Sigmoid colon (tissue), 7 donors: ENCODE measurements around the gene AMDHD1. TPM values are rescaled to one million over a fixed set of nuclear protein-coding genes. Genes with fewer than 3 reads are reported as not detected.

Experiments
- DNase-seq: peaks from one replicate; pipeline ENCODE4 v3.0.0-alpha.2; 2019
- H3K27ac ChIP-seq, 4 donors: fragments of 200-600 bp; sonication (generic); one replicate each; pipeline ENCODE4 v1.5.1; 2016 to 2019; ENCODE audit warnings: mild to moderate bottlenecking in 1 of 4
- H3K27me3 ChIP-seq, 3 donors: fragments of 200-600 bp; sonication (generic); one replicate each; pipeline ENCODE4 v1.5.1; 2019; ENCODE audit warnings: mild to moderate bottlenecking in 1 of 3
- H3K36me3 ChIP-seq, 4 donors: fragments of 200-600 bp; sonication (generic); one replicate each; pipeline ENCODE4 v1.5.1; 2016 to 2019
- H3K4me1 ChIP-seq, 4 donors: fragments of 200-600 bp; sonication (generic); one replicate each; pipeline ENCODE4 v1.5.1; 2017 to 2019
- H3K4me3 ChIP-seq, 4 donors: fragments of 200-600 bp; sonication (generic); one replicate each; pipeline ENCODE4 v1.5.1; 2017 to 2019; ENCODE audit warnings: mild to moderate bottlenecking in 2 of 4, moderate library complexity in 1 of 4
- H3K9me3 ChIP-seq, 4 donors: fragments of 200-600 bp in 3 of 4; sonication (generic) in 3 of 4; one replicate each; pipeline versions ENCODE4 v1.5.1 to v1.6.1; 2013 to 2019
- CTCF ChIP-seq, 4 experiments: fragments of 450-650 bp in 3 of 4; fragments of 200-600 bp in 1 of 4; IDR thresholded peaks; one replicate each; pipeline ENCODE4 v1.5.1; 2016 to 2019; ENCODE audit warnings: antibody characterized with exemption in 4 of 4, mild to moderate bottlenecking in 3 of 4, moderate library complexity in 2 of 4
- EP300 ChIP-seq, 4 donors: sonication (generic); formaldehyde crosslinking; IDR thresholded peaks; one replicate each; pipeline ENCODE4 v1.6.1; 2017; ENCODE audit warnings: antibody characterized with exemption in 4 of 4
- POLR2A ChIP-seq, 2 donors: fragments of 450-650 bp; IDR thresholded peaks; one replicate each; pipeline ENCODE4 v1.6.1; 2016; ENCODE audit warnings: antibody characterized with exemption in 2 of 2, mild to moderate bottlenecking in 2 of 2, moderate library complexity in 2 of 2
- POLR2AphosphoS5 ChIP-seq, 4 donors: sonication (generic); formaldehyde crosslinking; IDR thresholded peaks; one replicate each; pipeline ENCODE4 v1.6.1; 2017; ENCODE audit warnings: antibody characterized with exemption in 4 of 4
- WGBS, 2 donors: extraction: QIAGEN DNeasy Blood & Tissue Kit; methylation state at CpG; one replicate each; pipeline ENCODE4 v1.1.7; 2013; 5-methylcytosine and 5-hydroxymethylcytosine counted together
- intact Hi-C: fragments of 100-400 bp; cut with DNase I; formaldehyde crosslinking; loops from one replicate; pipeline ENCODE4 v1.15.1; 2023
- polyA plus RNA-seq, 3 donors: library from polyadenylated mRNA; stranded (reverse); fragments of 200-250 nt; gene quantifications; one replicate each; pipeline ENCODE4 v1.2.3, GENCODE V29; 2013
- total RNA-seq, 4 donors: library from RNA; depleted of rRNA; stranded (reverse); fragments of >200 nt; gene quantifications; one replicate each; pipeline ENCODE4 v1.1.0, GENCODE V29; 2016
- donor health status: healthy with polysubstance abuse.
- donor health status: Bipolar disorder and iron deficiency.
- donor health status: healthy.

AMDHD1 gene
- total and polyA plus RNA-seq, 7 donors, result 0.47 to 1.2 (median 0.71) TPM; not detected in 2

GRCh38 chr12:95994476-95994875 lies 51.3 kb downstream of the AMDHD1 start:
- Histone ChIP-seq H3K27ac (no peak overlapping the region), H3K36me3 (no peaks in the 10 kb centered on the region), H3K4me3 (no peak overlapping the region), H3K9me3 (no peaks in the 10 kb centered on the region), H3K4me1 (no peaks in the 10 kb centered on the region), H3K27me3 (no peaks in the 10 kb centered on the region)
- WGBS, 2 donors, result 91 to 94% methylated on average over 5 of the region's 5 CpGs
- no peak for DNase-seq
- no peak for TF ChIP-seq CTCF (IDR thresholded peaks at IDR 0.05)
- TF ChIP-seq EP300 (IDR thresholded peaks at IDR 0.05), result no peak
- no peak for TF ChIP-seq POLR2AphosphoS5 (IDR thresholded peaks at IDR 0.05)
- TF ChIP-seq POLR2A (IDR thresholded peaks at IDR 0.05), result no peak
- intact Hi-C loops, result no loop called here

GRCh38 chr12:95995238-95996031 lies 52.3 kb downstream of the AMDHD1 start:
- DNase-seq, result no peak
- Histone ChIP-seq H3K4me1 (no peaks in the 10 kb centered on the region), H3K9me3 (no peaks in the 10 kb centered on the region), H3K4me3 (no peak overlapping the region), H3K36me3 (peaks cover 0 to 8% (median 2%) of the 10 kb centered on the region in 4 donors), H3K27ac (no peak overlapping the region), H3K27me3 (no peaks in the 10 kb centered on the region)
- intact Hi-C loops, result loop anchor here (2.0 to 5.0 kb wide), 2 partner anchors 77 to 413 kb away; no protein-coding TSS in a partner anchor
- WGBS, 2 donors, result 91 to 95% methylated on average over 29 of the region's 29 CpGs
- TF ChIP-seq POLR2AphosphoS5 (IDR thresholded peaks at IDR 0.05) (no peak), CTCF (IDR thresholded peaks at IDR 0.05) (no peak), EP300 (IDR thresholded peaks at IDR 0.05) (no peak), POLR2A (IDR thresholded peaks at IDR 0.05) (no peak)

- no peaks in the 10 kb centered on the region for H3K27me3 ChIP-seq
- peaks cover 0 to 15% (median 2%) of the 10 kb centered on the region in 4 donors for H3K36me3 ChIP-seq
- no peak for DNase-seq
- no peak within 1 kb of the TSS for H3K4me3 ChIP-seq
- no peaks in the 10 kb centered on the region for H3K9me3 ChIP-seq
- TF ChIP-seq CTCF (IDR thresholded peaks at IDR 0.05), result no peak
- TF ChIP-seq POLR2A (IDR thresholded peaks at IDR 0.05), result no peak
- no peak for TF ChIP-seq POLR2AphosphoS5 (IDR thresholded peaks at IDR 0.05)
- TF ChIP-seq EP300 (IDR thresholded peaks at IDR 0.05), result no peak
- no peaks in the 10 kb centered on the region for H3K4me1 ChIP-seq
- intact Hi-C loops, result loop anchor here (2.0 to 5.0 kb wide), 2 partner anchors 77 to 414 kb away; no protein-coding TSS in a partner anchor
- 29 to 69% methylated on average over 7 of the region's 7 CpGs for WGBS, 2 donors
- no peak within 1 kb of the TSS for H3K27ac ChIP-seq
Measured at GRCh38 chr12:95996034-95996658, 53.0 kb downstream of the AMDHD1 start, which contains the start of gene HAL. Gene HAL (minus strand): TSS chr12:95996344. CDS start chr12:95995910, 434 bp downstream.

GRCh38 chr12:95997276-95997675 lies 54.1 kb downstream of the AMDHD1 start:
- intact Hi-C loops, result loop anchor here (2.0 to 5.0 kb wide), 2 partner anchors 78 to 415 kb away; no protein-coding TSS in a partner anchor
- Histone ChIP-seq H3K27ac (no peak overlapping the region), H3K4me1 (no peaks in the 10 kb centered on the region), H3K4me3 (no peak overlapping the region), H3K27me3 (no peaks in the 10 kb centered on the region), H3K36me3 (peaks cover 0 to 24% (median 2%) of the 10 kb centered on the region in 4 donors), H3K9me3 (no peaks in the 10 kb centered on the region)
- WGBS, 2 donors, result 92 to 93% methylated on average over 3 of the region's 3 CpGs
- no peak for TF ChIP-seq POLR2A (IDR thresholded peaks at IDR 0.05)
- TF ChIP-seq EP300 (IDR thresholded peaks at IDR 0.05), result no peak
- no peak for TF ChIP-seq CTCF (IDR thresholded peaks at IDR 0.05)
- TF ChIP-seq POLR2AphosphoS5 (IDR thresholded peaks at IDR 0.05), result no peak
- no peak for DNase-seq
